Heart right ventricle (tissue), 16 donors: ENCODE measurements around the gene CLIC4. TPM values are rescaled to one million over a fixed set of nuclear protein-coding genes. Genes with fewer than 3 reads are reported as not detected.
"Not testable (repeated sequence)": the region's sequence is repeated elsewhere in the genome, so short reads cannot be mapped to it uniquely, and the experiment has no call there.

Experiments used
- ATAC-seq, 8 donors: fragments of 200-7000 bp; cut with Tn5 transposase; one replicate each; pipeline ENCODE4 v1.9.1; 2020; ENCODE audit warnings: mild to moderate bottlenecking in 8 of 8, moderate library complexity in 8 of 8, moderate number of reproducible peaks in 1 of 8
- DNase-seq, 2 donors: peaks; one replicate each; pipeline ENCODE4 v3.0.0-alpha.2; 2020
- H3K27ac ChIP-seq, 10 donors: fragments of 200-600 bp; sonication (generic) in 2 of 10; one replicate each; pipeline versions ENCODE4 v1.5.0 to v1.8.0; 2020 to 2022; ENCODE audit warnings: mild to moderate bottlenecking in 3 of 10
- H3K27me3 ChIP-seq, 7 donors: fragments of 200-600 bp; one replicate each; pipeline ENCODE4 v1.8.0; 2021 to 2022; ENCODE audit warnings: mild to moderate bottlenecking in 2 of 7
- H3K36me3 ChIP-seq, 9 donors: fragments of 200-600 bp; sonication (generic) in 1 of 9; one replicate each; pipeline versions ENCODE4 v1.5.0 to v1.8.0; 2020 to 2022; ENCODE audit warnings: mild to moderate bottlenecking in 2 of 9
- H3K4me1 ChIP-seq, 9 donors: fragments of 200-600 bp; sonication (generic) in 1 of 9; one replicate each; pipeline versions ENCODE4 v1.5.0 to v1.8.0; 2020 to 2022; ENCODE audit warnings: mild to moderate bottlenecking in 4 of 9
- H3K4me3 ChIP-seq, 10 donors: fragments of 200-600 bp; sonication (generic) in 2 of 10; one replicate each; pipeline versions ENCODE4 v1.5.0 to v1.8.0; 2020 to 2022; ENCODE audit warnings: mild to moderate bottlenecking in 7 of 10, moderate library complexity in 2 of 10
- H3K9me3 ChIP-seq, 11 donors: fragments of 200-600 bp in 10 of 11; sonication (generic) in 2 of 11; one replicate each; pipeline versions ENCODE4 v1.5.0 to v1.8.0; 2013 to 2022; ENCODE audit warnings: mild to moderate bottlenecking in 2 of 11, control low read depth in 1 of 11, moderate library complexity in 1 of 11
- CTCF ChIP-seq, 9 donors: fragments of 200-600 bp; sonication (generic) in 2 of 9; IDR thresholded peaks; one replicate each; pipeline versions ENCODE4 v1.5.0 to v1.8.0; 2021 to 2022; ENCODE audit warnings: antibody characterized with exemption in 9 of 9, mild to moderate bottlenecking in 5 of 9, moderate library complexity in 1 of 9
- WGBS, 2 donors: extraction: QIAGEN DNeasy Blood & Tissue Kit; methylation state at CpG; one replicate each; pipeline ENCODE4 v1.1.7; 2013; ENCODE audit warnings: inconsistent platforms in 1 of 2; 5-methylcytosine and 5-hydroxymethylcytosine counted together
- intact Hi-C, 10 donors: fragments of 100-400 bp; cut with DNase I; formaldehyde crosslinking; loops; one replicate each; pipeline versions ENCODE4 v1.11.1 to v1.14.2; 2022
- polyA plus RNA-seq, 2 donors: library from polyadenylated mRNA; stranded (reverse); fragments of 200-250 nt; gene quantifications; one replicate each; pipeline ENCODE4 v1.2.3, GENCODE V29; 2013
- total RNA-seq, 10 donors: library from RNA; stranded (reverse); fragmentation: NEBNext Ultra II Directional in 3 of 10; extraction: Animal tissue kit (Norgen Biotek cat#: 25700) in 3 of 10; gene quantifications; one replicate each; pipeline versions ENCODE4 v1.2.1 to v1.2.4, GENCODE V29; 2021 to 2023
- donor health status: Arrhythmogenic right ventricular cardiomyopathy.
- donor health status: ischemic (EF 13 %, LVEDD 7.1; RV severe dilation, severe dysfunction).
- donor health status: healthy with polysubstance abuse.
- donor health status: DM: no; HTN: yes; CAD: no.
- donor health status: DM: no; HTN: no; CAD: no.
- donor health status: ischemic (EF 25% LVEDD 6.9; RV normal size, moderate dysfunction).
- donor health status: ischemic (EF 25% LVEDD 5.7; RV mildly dilated, moderate dysfunction).
- donor health status: healthy.
- donor health status: DM: yes; HTN: yes; CAD: no.
- donor health status: Ischemic cardiomyopathy.
- donor health status: ischemic (EF 35%, LVEDD 5.7; RV mildly dilated, moderate dysfunction).
- donor health status: nonischemic (EF 11% LVEDD 7.7; RV severe dilation, severe dysfunction).
- donor health status: DM: yes; HTN: yes; CAD: no.
- donor health status: PGD.
- donor health status: ischemic (EF 29% LVEDD 5.4; RV normal size, mild dysfunction).
- donor health status: nonischemic (EF 23%, LVEDD 6.1; RV moderate dilation, normal function).

Gene CLIC4
- total and polyA plus RNA-seq, 12 donors: 90.8 to 511 (median 336) TPM

- Histone ChIP-seq H3K27ac (no peak overlapping the region), H3K27me3 (peaks cover 0 to 24% (median 6%) of the 10 kb centered on the region in 7 donors), H3K36me3 (no peaks in the 10 kb centered on the region), H3K4me3 (no peak overlapping the region), H3K9me3 (peaks cover 0 to 28% (median 9%) of the 10 kb centered on the region in 11 donors), H3K4me1 (no peaks in the 10 kb centered on the region)
- intact Hi-C loops: no loop called here
- no peak for DNase-seq
- ATAC-seq: no peak
- 75 to 93% methylated on average over 1 of the region's 1 CpG for WGBS, 2 donors
- no peak for TF ChIP-seq CTCF (IDR thresholded peaks at IDR 0.05)
These were observed 141.0 kb downstream of the CLIC4 start for GRCh38 chr1:24886241-24886640.

GRCh38 chr1:24888061-24888970, 143.1 kb downstream of the CLIC4 start:
- H3K36me3 ChIP-seq: no peaks in the 10 kb centered on the region
- intact Hi-C loops: no loop called here
- DNase-seq (no peak), ATAC-seq (no peak)
- peaks cover 0 to 28% (median 13%) of the 10 kb centered on the region in 11 donors for H3K9me3 ChIP-seq
- no peaks in the 10 kb centered on the region for H3K4me1 ChIP-seq
- 91 to 92% methylated on average over 9 of the region's 9 CpGs for WGBS, 2 donors
- peaks cover 0 to 24% (median 6%) of the 10 kb centered on the region in 7 donors for H3K27me3 ChIP-seq
- no peak for TF ChIP-seq CTCF (IDR thresholded peaks at IDR 0.05)
- H3K4me3 ChIP-seq: no peak overlapping the region
- H3K27ac ChIP-seq: no peak overlapping the region

GRCh38 chr1:24888971-24889676, 143.9 kb downstream of the CLIC4 start:
- no peak for DNase-seq
- Histone ChIP-seq H3K27me3 (peaks cover 0 to 24% (median 6%) of the 10 kb centered on the region in 7 donors), H3K9me3 (peaks cover 0 to 20% (median 7%) of the 10 kb centered on the region in 11 donors), H3K4me1 (no peaks in the 10 kb centered on the region), H3K27ac (no peak overlapping the region), H3K4me3 (no peak overlapping the region), H3K36me3 (no peaks in the 10 kb centered on the region)
- WGBS, 2 donors: 73 to 89% methylated on average over 4 of the region's 4 CpGs
- ATAC-seq: no peak
- intact Hi-C loops: no loop called here
- TF ChIP-seq CTCF (IDR thresholded peaks at IDR 0.05): no peak

GRCh38 chr1:24890887-24891286, 145.6 kb downstream of the CLIC4 start:
- DNase-seq: no peak
- H3K27me3 ChIP-seq: peaks cover 0 to 24% (median 0%) of the 10 kb centered on the region in 7 donors
- H3K4me3 ChIP-seq: no peak overlapping the region
- H3K4me1 ChIP-seq: no peaks in the 10 kb centered on the region
- no peak overlapping the region for H3K27ac ChIP-seq
- intact Hi-C loops: no loop called here
- WGBS, 2 donors: 81 to 90% methylated on average over 2 of the region's 2 CpGs
- no peaks in the 10 kb centered on the region for H3K36me3 ChIP-seq
- TF ChIP-seq CTCF (IDR thresholded peaks at IDR 0.05): no peak
- peaks cover 0 to 15% (median 7%) of the 10 kb centered on the region in 11 donors for H3K9me3 ChIP-seq
- ATAC-seq: no peak

- H3K27ac ChIP-seq, H3K4me3 ChIP-seq, intact Hi-C loops, ATAC-seq, H3K36me3 ChIP-seq, H3K4me1 ChIP-seq, DNase-seq: not testable (repeated sequence)
- peaks cover 0 to 15% (median 7%) of the 10 kb centered on the region in 11 donors for H3K9me3 ChIP-seq
- peaks cover 0 to 24% (median 0%) of the 10 kb centered on the region in 7 donors for H3K27me3 ChIP-seq
- WGBS, 2 donors: 43 to 61% methylated on average over 1 of the region's 1 CpG
These were observed 146.1 kb downstream of the CLIC4 start for GRCh38 chr1:24891367-24891766.
